K562 (cell line): ENCODE measurements around the gene MRFAP1. TPM values are rescaled to one million over a fixed set of nuclear protein-coding genes. Genes with fewer than 3 reads are reported as not detected.

Source experiments
- AFF4 ChIP-seq: sonication (generic); formaldehyde crosslinking; IDR thresholded peaks from 2 replicates; pipeline ENCODE4 v1.8.0; 2023; ENCODE audit warnings: mild to moderate bottlenecking, missing genetic modification reagents
- CREB3L1 ChIP-seq: fragments of 450-650 bp; IDR thresholded peaks from 2 replicates; pipeline ENCODE4 v1.6.1; 2014; ENCODE audit warnings: low read depth, mild to moderate bottlenecking, moderate library complexity, borderline replicate concordance
- FOXM1 ChIP-seq, 2 experiments: fragments of 450-650 bp in 1 of 2; sonication (generic) in 1 of 2; formaldehyde crosslinking in 1 of 2; IDR thresholded peaks; 2 replicates each; pipeline versions ENCODE4 v1.6.1 to v1.9.0; 2017 to 2022; ENCODE audit warnings: low read depth in 2 of 2, mild to moderate bottlenecking in 2 of 2, missing genetic modification reagents in 1 of 2, moderate library complexity in 1 of 2
- FOXP4 ChIP-seq: sonication (generic); formaldehyde crosslinking; IDR thresholded peaks from 2 replicates; pipeline ENCODE4 v1.8.0; 2022; ENCODE audit warnings: mild to moderate bottlenecking, missing genetic modification reagents, borderline replicate concordance
- GATAD2A ChIP-seq: fragments of 450-650 bp; IDR thresholded peaks from 2 replicates; pipeline ENCODE4 v1.6.1; 2017
- HEY1 ChIP-seq: fragments of 250-450 bp; sonication (Bioruptor Pico); IDR thresholded peaks from 2 replicates; pipeline ENCODE4 v1.5.0; 2020; ENCODE audit warnings: mild to moderate bottlenecking, moderate library complexity, borderline replicate concordance
- MCM7 ChIP-seq, 2 experiments: fragments of 450-650 bp; IDR thresholded peaks; 2 replicates each; pipeline ENCODE4 v1.6.1; 2016 to 2018
- NCOA1 ChIP-seq: fragments of 450-650 bp; IDR thresholded peaks from 2 replicates; pipeline ENCODE4 v1.6.1; 2016; ENCODE audit warnings: low read depth
- NCOA4 ChIP-seq: fragments of 450-650 bp; IDR thresholded peaks from 2 replicates; pipeline ENCODE4 v1.6.1; 2018; ENCODE audit warnings: mild to moderate bottlenecking; ENCODE audit not compliant: partially characterized antibody
- NR1H2 ChIP-seq: sonication (generic); formaldehyde crosslinking; IDR thresholded peaks from 2 replicates; pipeline ENCODE4 v1.4.0; 2020; ENCODE audit warnings: mild to moderate bottlenecking, missing genetic modification reagents
- OTX1 ChIP-seq: fragments of 450-650 bp; formaldehyde crosslinking; IDR thresholded peaks from 2 replicates; pipeline ENCODE4 v1.4.0; 2022; ENCODE audit warnings: mild to moderate bottlenecking
- POLR2AphosphoS5 ChIP-seq: IDR thresholded peaks from 2 replicates; pipeline ENCODE4 v1.6.1; 2011; ENCODE audit warnings: mild to moderate bottlenecking, low read depth, low read length, moderate library complexity; ENCODE audit not compliant: control insufficient read depth, insufficient read depth
- POLR2G ChIP-seq: fragments of 200-400 bp; formaldehyde crosslinking; IDR thresholded peaks from 2 replicates; pipeline ENCODE4 v1.6.1; 2017; ENCODE audit warnings: low read depth, mild to moderate bottlenecking, antibody characterized with exemption, low read length, moderate library complexity
- RB1 ChIP-seq: fragments of 450-650 bp; IDR thresholded peaks from 2 replicates; pipeline ENCODE4 v1.6.1; 2017; ENCODE audit warnings: low read depth, mild to moderate bottlenecking
- SAP30 ChIP-seq: fragments of 200-600 bp; sonication (generic); IDR thresholded peaks from 2 replicates; pipeline ENCODE4 v1.6.1; 2012; ENCODE audit warnings: borderline replicate concordance, low read depth, mild to moderate bottlenecking, moderate library complexity, low read length, control low read depth, inconsistent platforms; ENCODE audit not compliant: insufficient read depth, poor library complexity, severe bottlenecking
- SNIP1 ChIP-seq: fragments of 450-650 bp; IDR thresholded peaks from 2 replicates; pipeline ENCODE4 v1.7.1; 2017; ENCODE audit warnings: low read depth, mild to moderate bottlenecking
- ZBTB26 ChIP-seq: fragments of 450-650 bp; formaldehyde crosslinking; IDR thresholded peaks from 2 replicates; pipeline ENCODE4 v1.4.0; 2022; ENCODE audit warnings: missing genetic modification characterization
- ZNF133 ChIP-seq: fragments of 250-450 bp; sonication (Bioruptor Pico); IDR thresholded peaks from 2 replicates; pipeline ENCODE4 v1.4.0; 2020; ENCODE audit warnings: mild to moderate bottlenecking
- polyA plus RNA-seq, 8 experiments: library from polyadenylated mRNA; depleted of rRNA in 4 of 8; stranded (reverse) in 5 of 8; unstranded in 3 of 8; fragments of >200 nt; fragmentation: Nextera tagmentation in 2 of 8; fragmentation: Illumina TruSeq in 1 of 8; extraction: Ambion mirVana in 2 of 8; extraction: Trizol in 1 of 8; gene quantifications; 2 replicates each; pipeline versions ENCODE4 v1.2.1 to v1.2.3, GENCODE V29; 2011 to 2014; ENCODE audit warnings: inconsistent platforms in 1 of 8, missing spikeins in 1 of 8
- total RNA-seq, 7 experiments: library from RNA; depleted of rRNA in 6 of 7; stranded (reverse); fragments of >200 nt in 6 of 7; fragmentation: Illumina TruSeq in 2 of 7; extraction: Trizol in 2 of 7; gene quantifications; 2 replicates each; pipeline versions ENCODE4 v1.2.1 to v1.2.3, GENCODE V29; 2011 to 2021; ENCODE audit warnings: low replicate concordance in 1 of 7

Gene MRFAP1
- total and polyA plus RNA-seq, 9 of the 15 experiments (the other 6 are each of a cell fraction or from before 2014, with no cell fraction given) = 46.0 to 270 (median 151) TPM

- no peak for TF ChIP-seq AFF4 (CRISPR knock-in tag)
- TF ChIP-seq OTX1 (CRISPR knock-in tag) = 0 out of 2 replicates have a peak, but pooled peaks have one; percentile 46
- no peak for TF ChIP-seq FOXP4 (CRISPR knock-in tag)
- TF ChIP-seq NCOA1 = no peak
- no peak for TF ChIP-seq MCM7 (IDR thresholded peaks at IDR 0.05)
- TF ChIP-seq SNIP1 = no peak
- no peak for TF ChIP-seq RB1
- no peak for TF ChIP-seq NCOA4
- TF ChIP-seq POLR2G = no peak
- TF ChIP-seq GATAD2A = no peak
- TF ChIP-seq ZNF133 (CRISPR knock-in tag) = no peak
- peak; percentile 59 for TF ChIP-seq SAP30
- no peak for TF ChIP-seq FOXM1 (IDR thresholded peaks at IDR 0.05; ENCODE audit: low read depth)
- no peak for TF ChIP-seq FOXM1 (CRISPR knock-in tag; IDR thresholded peaks at IDR 0.05; ENCODE audit: low read depth)
- TF ChIP-seq CREB3L1 = no peak
- no peak for TF ChIP-seq ZBTB26 (CRISPR knock-in tag)
- no peak for TF ChIP-seq NR1H2 (CRISPR knock-in tag)
- peak; percentile 49 for TF ChIP-seq POLR2AphosphoS5
- no peak for TF ChIP-seq HEY1
Measured at GRCh38 chr4:6674500-6675149, 34.1 kb downstream of the MRFAP1 start (continued).
